GM18498 (cell line): ENCODE results near the gene EARS2.
"Not testable (repeated sequence)": the region's sequence is repeated elsewhere in the genome, so short reads cannot be mapped to it uniquely, and the experiment has no call there.

Experiments used
- ATAC-seq: cut with Tn5 transposase; IDR thresholded peaks from one replicate; pipeline ENCODE4 v1.9.1; 2021; ENCODE audit warnings: mild to moderate bottlenecking, moderate library complexity; ENCODE audit not compliant: unreplicated experiment

The EARS2 gene

GRCh38 chr16:23485257-23485614 lies 71.9 kb downstream of the EARS2 start:
- no peak for ATAC-seq

DNA sequence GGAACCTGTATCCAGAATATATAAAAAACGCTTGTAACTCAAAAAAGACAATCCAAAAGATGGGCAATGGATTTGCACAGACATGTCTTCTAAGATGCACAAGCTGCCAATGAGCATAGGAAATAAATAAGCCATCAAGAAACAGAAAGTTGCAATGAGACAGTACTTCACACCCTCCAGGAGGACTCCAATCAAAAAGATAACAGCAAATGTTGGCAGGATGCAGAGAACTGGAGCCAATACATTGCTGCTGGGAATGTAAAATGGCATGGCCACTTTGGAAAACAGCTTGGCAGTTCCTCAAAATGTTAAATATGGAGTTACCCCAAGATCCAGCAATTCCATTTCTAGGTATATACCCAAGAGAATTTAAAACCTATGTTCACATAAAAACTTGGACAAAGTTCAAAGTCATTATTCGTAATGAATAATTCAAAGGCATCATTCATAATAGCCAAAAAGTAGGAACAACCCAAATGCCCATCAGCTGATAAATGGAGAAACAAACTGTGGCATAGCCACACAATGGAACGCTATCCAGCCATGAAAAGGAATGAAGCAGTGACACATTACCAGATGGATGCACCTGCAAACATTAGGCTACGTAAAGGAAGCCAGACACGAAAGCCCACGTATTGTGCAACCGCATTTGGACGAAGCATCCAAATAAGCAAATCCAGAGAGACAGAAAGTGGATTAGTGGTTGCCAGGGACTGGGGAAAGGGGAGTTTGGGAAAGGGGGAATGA lies 72.5 kb downstream of the EARS2 start:
- ATAC-seq, result no peak

GRCh38 chr16:23483492-23483891 lies 73.7 kb downstream of the EARS2 start:
- not testable (repeated sequence) for ATAC-seq

DNA sequence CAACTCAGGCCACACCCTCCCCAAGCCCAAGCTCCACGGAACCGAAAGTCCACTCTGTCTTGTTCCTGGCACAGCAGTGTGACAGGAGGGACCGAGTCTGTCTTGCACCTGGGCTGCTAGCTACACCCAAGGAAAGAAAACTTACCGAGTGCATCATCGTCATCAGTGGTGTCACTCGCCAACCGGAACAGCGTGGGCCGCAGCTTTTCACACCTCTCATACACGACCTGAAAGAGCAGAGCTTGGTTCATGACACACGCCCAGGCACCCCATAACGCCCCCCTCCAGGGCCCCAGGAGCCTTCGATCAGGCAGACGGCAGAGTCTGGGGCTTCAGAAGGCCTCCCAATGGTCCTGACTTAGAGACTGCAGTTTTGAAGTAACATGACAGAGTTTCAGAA lies 74.4 kb downstream of the EARS2 start:
- peak; percentile 78 for ATAC-seq

GRCh38 chr16:23480257-23480656 lies 76.9 kb downstream of the EARS2 start:
- ATAC-seq, result no peak

GRCh38 chr16:23479138-23479537 lies 78.0 kb downstream of the EARS2 start:
- ATAC-seq, result no peak

GRCh38 chr16:23478566-23478965 lies 78.6 kb downstream of the EARS2 start:
- ATAC-seq, result no peak

GRCh38 chr16:23476289-23476688 lies 80.9 kb downstream of the EARS2 start:
- no peak for ATAC-seq
